ENCODE data around the gene RNPS1.

RNPS1 gene

DNA sequence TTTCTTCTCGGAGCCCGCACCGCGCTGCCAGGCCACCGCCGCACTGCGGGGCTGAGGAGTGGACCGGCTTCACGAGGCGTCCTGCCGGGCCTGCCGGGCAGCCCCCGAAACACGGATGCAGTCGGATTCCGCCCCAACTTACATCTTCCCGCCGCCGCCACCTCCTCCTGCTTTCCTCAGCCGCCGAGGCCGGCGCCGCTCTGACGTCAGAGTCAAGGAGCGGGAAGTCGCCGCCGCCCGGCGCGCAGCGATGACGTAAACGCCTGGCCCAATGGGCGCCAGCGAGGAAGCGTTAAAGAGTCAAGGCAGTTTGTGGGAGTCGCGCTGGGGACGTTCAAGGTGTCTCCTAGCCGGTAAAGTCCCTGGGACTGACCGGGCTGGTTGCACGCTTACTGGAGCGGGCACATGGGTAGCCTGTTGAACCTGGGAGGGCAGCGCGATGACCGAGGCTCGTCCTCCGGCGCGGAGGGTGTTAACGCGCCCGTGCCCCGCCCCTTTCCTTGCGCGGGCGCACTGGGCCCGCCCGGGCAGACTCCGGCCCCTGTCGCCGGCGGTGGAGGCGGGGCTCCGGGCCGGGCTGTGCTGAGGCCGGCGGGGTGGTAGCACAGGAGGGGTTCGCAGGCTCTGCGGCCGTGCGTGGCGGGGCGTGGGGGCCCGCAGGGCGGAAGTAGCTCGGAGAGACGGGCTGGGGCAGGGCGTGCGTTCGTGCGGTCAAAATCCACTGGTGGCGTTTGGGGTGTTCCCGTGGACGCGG is at the start of gene RNPS1:
Gene RNPS1 (minus strand): TSS at position 214 of the 754 bp plus-strand sequence. CDS start 3,483 bp downstream, outside the sequence.
- no peak for TF ChIP-seq CTCF (IDR thresholded peaks at IDR 0.05; ENCODE audit: low read depth, low read length, missing control alignments)
- peak; percentile 86 for DNase-seq (ENCODE audit: low read depth)
- peak within 1 kb of the TSS; percentile 94 for H3K4me3 ChIP-seq (ENCODE audit: low read depth, low read length)

DNA sequence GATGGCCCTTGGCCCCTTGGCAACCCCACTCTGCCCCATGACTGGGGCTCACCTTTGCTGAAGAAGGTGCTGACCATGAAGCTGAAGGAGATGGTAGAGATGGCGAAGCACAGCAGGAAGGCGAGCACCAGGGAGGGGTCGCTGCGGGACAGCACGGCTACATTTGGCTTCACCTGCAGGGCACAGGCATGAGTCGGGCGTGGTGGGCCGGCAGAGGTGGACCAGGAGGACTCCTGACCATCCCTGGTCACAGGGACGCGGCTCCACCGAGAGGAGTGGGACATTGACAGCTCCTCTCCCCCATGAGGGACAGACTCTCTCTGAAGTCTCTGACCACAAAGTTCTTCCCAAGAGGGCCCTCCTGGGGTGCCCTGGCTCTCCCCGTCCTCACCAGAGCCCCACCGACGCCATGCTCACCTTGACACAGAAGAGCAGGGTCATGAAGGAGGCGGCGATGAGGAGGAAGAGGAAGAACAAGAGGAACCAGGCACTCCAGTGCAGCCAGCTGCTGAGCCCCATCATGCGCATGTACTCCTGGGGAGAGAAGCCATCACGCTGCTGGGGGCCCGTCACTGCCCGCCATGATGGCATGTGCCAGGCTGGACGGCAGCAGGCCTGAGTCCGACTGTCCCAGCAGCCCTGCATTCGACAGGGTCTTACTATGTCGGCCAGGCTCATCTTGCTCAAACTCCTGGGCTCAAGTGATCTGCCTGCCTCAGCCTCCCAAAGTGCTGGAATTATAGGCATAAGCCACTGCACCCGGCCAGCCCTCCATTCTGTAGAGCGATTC is 49.5 kb upstream of the RNPS1 start:
- H3K4me3 ChIP-seq (ENCODE audit: low read depth, low read length): no peak overlapping the region
- DNase-seq (ENCODE audit: low read depth): no peak
- no peak for TF ChIP-seq CTCF (IDR thresholded peaks at IDR 0.05; ENCODE audit: low read depth, low read length, missing control alignments)

DNA sequence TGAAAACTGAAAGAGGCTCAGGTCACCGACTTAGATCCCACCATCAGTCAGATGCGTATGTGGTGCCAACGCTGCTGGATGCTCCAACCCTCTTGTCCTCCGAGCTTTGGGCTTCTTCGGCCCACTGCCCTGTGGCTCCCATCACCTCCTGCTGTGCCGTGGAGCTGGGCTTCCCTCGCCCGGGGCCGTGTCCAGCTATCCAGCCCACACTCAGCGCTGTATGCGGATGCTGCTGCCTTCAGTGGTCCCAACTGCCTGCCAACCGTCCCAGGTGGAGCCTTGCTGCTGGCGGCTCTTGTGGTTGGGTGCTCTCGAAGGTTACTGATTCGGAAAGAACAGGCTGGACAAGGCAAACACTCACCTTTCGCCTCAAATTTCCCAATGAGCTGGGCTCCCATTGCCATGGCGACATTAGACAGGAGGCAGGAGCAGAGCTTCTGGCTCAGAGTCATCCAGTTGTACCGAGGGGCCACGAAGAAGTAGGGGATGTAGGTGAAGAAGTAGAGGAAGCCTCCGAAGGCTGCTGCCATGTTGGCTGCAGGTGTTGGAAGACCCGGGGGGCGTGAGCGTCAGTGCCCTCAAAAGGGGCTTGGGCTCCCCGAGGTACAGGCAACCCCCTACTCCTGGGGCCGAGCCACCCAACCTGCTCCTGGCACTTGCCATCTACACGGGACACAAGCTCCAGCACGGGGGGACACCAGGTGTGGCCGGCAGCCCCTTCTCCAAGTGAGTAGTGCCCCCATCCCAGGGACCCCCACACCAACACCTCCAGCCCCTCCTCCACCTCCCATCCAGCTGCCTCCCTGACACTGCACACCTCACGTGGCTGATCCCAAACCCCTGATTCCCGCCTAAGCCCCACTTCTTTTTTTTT is 40.4 kb upstream of the RNPS1 start:
- no peak for DNase-seq (ENCODE audit: low read depth)
- no peak for TF ChIP-seq CTCF (IDR thresholded peaks at IDR 0.05; ENCODE audit: low read depth, low read length, missing control alignments)
- no peak overlapping the region for H3K4me3 ChIP-seq (ENCODE audit: low read depth, low read length)

- no peak overlapping the region for H3K4me3 ChIP-seq (ENCODE audit: low read depth, low read length)
- TF ChIP-seq CTCF (IDR thresholded peaks at IDR 0.05; ENCODE audit: low read depth, low read length, missing control alignments): no peak
- DNase-seq (ENCODE audit: low read depth): no peak
These were observed 31.9 kb upstream of the RNPS1 start for GRCh38 chr16:2299915-2300192.

DNA sequence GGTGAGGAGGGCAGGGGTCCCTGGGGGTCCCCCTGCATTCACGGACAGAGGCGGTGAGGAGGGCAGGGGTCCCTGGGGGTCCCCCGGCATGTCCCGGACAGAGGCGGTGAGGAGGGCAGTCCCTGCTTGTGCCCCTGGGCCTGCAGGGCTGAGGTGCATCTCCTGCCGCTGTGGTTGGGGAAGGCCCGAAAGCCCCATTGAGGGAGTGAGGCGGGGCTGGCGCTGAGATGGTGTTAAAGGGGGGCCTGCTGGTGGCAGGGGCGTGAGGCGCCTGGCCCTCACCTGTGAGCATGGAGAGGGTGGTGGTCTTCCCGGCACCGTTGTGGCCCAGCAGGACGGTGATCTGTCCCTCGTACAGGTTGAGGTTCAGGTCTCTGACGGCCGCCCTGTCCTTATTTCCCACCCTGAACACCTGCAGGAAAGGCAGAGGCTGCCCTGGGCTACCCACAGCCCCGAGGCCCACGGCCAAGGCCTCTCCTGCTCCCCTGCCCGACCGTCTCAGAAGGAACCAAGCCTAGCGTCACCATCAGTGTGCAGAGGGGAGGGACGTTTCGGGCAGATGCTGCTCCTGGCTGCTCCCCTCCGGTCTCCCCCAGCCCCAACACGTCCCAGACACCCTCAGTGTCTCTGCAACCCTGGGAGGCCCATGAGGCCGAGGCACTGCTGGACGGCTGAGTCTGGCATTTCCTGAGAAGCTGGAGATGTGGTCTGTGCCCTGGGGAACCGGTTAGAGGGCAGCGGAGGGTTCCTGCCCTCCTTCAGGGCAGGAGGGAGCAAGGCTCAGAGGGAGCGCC is 31.4 kb upstream of the RNPS1 start:
- TF ChIP-seq CTCF (IDR thresholded peaks at IDR 0.05; ENCODE audit: low read depth, low read length, missing control alignments): no peak
- no peak overlapping the region for H3K4me3 ChIP-seq (ENCODE audit: low read depth, low read length)
- DNase-seq (ENCODE audit: low read depth): no peak

GRCh38 chr16:2298621-2299020 is 30.7 kb upstream of the RNPS1 start:
- TF ChIP-seq CTCF (IDR thresholded peaks at IDR 0.05; ENCODE audit: low read depth, low read length, missing control alignments): no peak
- no peak for DNase-seq (ENCODE audit: low read depth)

More at GRCh38 chr16:2298621-2299020, 30.7 kb upstream of the RNPS1 start:
- H3K4me3 ChIP-seq (ENCODE audit: low read depth, low read length): no peak overlapping the region

Measured in GM12864 (cell line).